SK-N-SH treated with all-trans-retinoic acid at 6 μM for 48 hours (cell line): Measurements from ENCODE around the gene TMEM135.

ENCODE experiments used
- BACH2 ChIP-seq: fragments of 250-450 bp; sonication (Bioruptor Pico); IDR thresholded peaks from 2 replicates; pipeline ENCODE4 v1.9.0; 2021; ENCODE audit warnings: mild to moderate bottlenecking, borderline replicate concordance
- CREB5 ChIP-seq: fragments of 250-450 bp; sonication (Bioruptor Pico); IDR thresholded peaks from 2 replicates; pipeline ENCODE4 v1.5.1; 2020; ENCODE audit warnings: low read depth, mild to moderate bottlenecking, moderate library complexity
- GLIS3 ChIP-seq: fragments of 250-450 bp; sonication (Bioruptor Pico); IDR thresholded peaks from 2 replicates; pipeline ENCODE4 v1.5.0; 2020; ENCODE audit warnings: mild to moderate bottlenecking, moderate library complexity
- ISL1 ChIP-seq: fragments of 250-450 bp; sonication (Bioruptor Pico); IDR thresholded peaks from 2 replicates; pipeline ENCODE4 v2.1.2; 2022; ENCODE audit warnings: mild to moderate bottlenecking, moderate library complexity
- OSR1 ChIP-seq: fragments of 250-450 bp; sonication (Bioruptor Pico); IDR thresholded peaks from 2 replicates; pipeline ENCODE4 v1.8.0; 2022; ENCODE audit warnings: moderate library complexity, mild to moderate bottlenecking, inconsistent platforms
- POU6F1 ChIP-seq: fragments of 250-450 bp; sonication (Bioruptor Pico); IDR thresholded peaks from 2 replicates; pipeline ENCODE4 v1.8.0; 2021; ENCODE audit warnings: low read depth, mild to moderate bottlenecking, moderate library complexity, borderline replicate concordance
- SNAI2 ChIP-seq: fragments of 250-450 bp; sonication (Bioruptor Pico); IDR thresholded peaks from 2 replicates; pipeline ENCODE4 v1.5.0; 2020; ENCODE audit warnings: mild to moderate bottlenecking, moderate library complexity
- TSHZ2 ChIP-seq: fragments of 250-450 bp; sonication (Bioruptor Pico); IDR thresholded peaks from 2 replicates; pipeline ENCODE4 v1.5.0; 2020; ENCODE audit warnings: mild to moderate bottlenecking, moderate library complexity
- ZC3H10 ChIP-seq: fragments of 250-450 bp; sonication (Bioruptor Pico); IDR thresholded peaks from 2 replicates; pipeline ENCODE4 v1.5.1; 2021; ENCODE audit warnings: mild to moderate bottlenecking, moderate library complexity
- ZFP3 ChIP-seq: fragments of 250-450 bp; sonication (Bioruptor Pico); IDR thresholded peaks from 2 replicates; pipeline ENCODE4 v1.5.0; 2020; ENCODE audit warnings: mild to moderate bottlenecking, moderate library complexity
- ZNF565 ChIP-seq: fragments of 450-650 bp; formaldehyde crosslinking; conservative IDR thresholded peaks from 2 replicates; pipeline ENCODE4 v1.5.0; 2020; ENCODE audit warnings: low read depth, mild to moderate bottlenecking, moderate library complexity
- ZNF8 ChIP-seq: fragments of 450-650 bp; formaldehyde crosslinking; IDR thresholded peaks from 2 replicates; pipeline ENCODE4 v1.5.0; 2020; ENCODE audit warnings: mild to moderate bottlenecking, moderate library complexity

GRCh38 chr11:87046824-87047223, 9.1 kb downstream of the TMEM135 start:
- TF ChIP-seq TSHZ2 (CRISPR knock-in tag) (no peak), ZFP3 (CRISPR knock-in tag) (no peak), ZNF8 (CRISPR knock-in tag) (no peak), GLIS3 (no peak), OSR1 (CRISPR knock-in tag) (no peak), ZNF565 (CRISPR knock-in tag) (no peak), POU6F1 (CRISPR knock-in tag) (no peak), BACH2 (CRISPR knock-in tag) (no peak), ZC3H10 (CRISPR knock-in tag) (no peak), SNAI2 (CRISPR knock-in tag) (no peak), ISL1 (CRISPR knock-in tag) (no peak), CREB5 (CRISPR knock-in tag) (no peak)
